ENCODE measurements around the gene CEP68. TPM values are rescaled to one million over a fixed set of nuclear protein-coding genes. Genes with fewer than 3 reads are reported as not detected.

CEP68 gene
- polyA plus RNA-seq, 2 of the 4 experiments (the other 2 are of a cell fraction): 6.8 to 9.2 TPM

DNA sequence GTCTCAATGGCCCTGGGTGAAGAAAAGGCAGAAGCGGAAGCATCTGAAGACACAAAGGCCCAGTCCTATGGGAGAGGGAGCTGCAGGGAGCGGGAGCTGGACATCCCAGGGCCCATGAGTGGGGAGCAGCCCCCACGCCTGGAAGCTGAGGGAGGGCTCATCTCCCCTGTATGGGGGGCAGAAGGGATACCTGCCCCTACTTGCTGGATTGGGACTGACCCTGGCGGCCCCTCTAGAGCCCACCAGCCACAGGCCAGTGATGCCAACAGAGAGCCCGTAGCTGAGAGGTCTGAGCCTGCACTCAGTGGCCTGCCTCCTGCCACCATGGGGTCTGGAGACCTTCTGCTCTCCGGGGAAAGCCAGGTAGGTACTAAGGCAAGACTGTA lies 13.2 kb downstream of the CEP68 start:
- Histone ChIP-seq H3K4me1 (peaks cover 45% of the 10 kb centered on the region), H3K4me2 (no peak overlapping the region), H3K27ac (peak overlapping the region; percentile 56 to 58; a peak in 5 of 6 replicates), H3K4me3 (no peak overlapping the region), H3K9me3 (no peaks in the 10 kb centered on the region)
- TF ChIP-seq SREBF2 (IDR thresholded peaks at IDR 0.05) (no peak), HDAC2 (IDR thresholded peaks at IDR 0.05) (no peak), PBX3 (IDR thresholded peaks at IDR 0.05) (no peak), FOSB (CRISPR knock-in tag; IDR thresholded peaks at IDR 0.05) (no peak), NFE2L2 (conservative IDR thresholded peaks at IDR 0.05; ENCODE audit: low read length) (no peak), MYC (IDR thresholded peaks at IDR 0.05; ENCODE audit: borderline replicate concordance, low read length) (no peak)
- no peak for FAIRE-seq
- ATAC-seq: no peak
- no peak for DNase-seq (ENCODE audit: low read depth in 1 of 2, low spot score in 1 of 2)
- 92% methylated on average over 6 of the region's 6 CpGs for WGBS (ENCODE audit: missing lambda C conversion rate)
- CTCF ChIA-PET: interaction anchor here (1.3 to 7.3 kb wide), 5 partner anchors 9 to 118 kb away, joined by 4 to 69 read pairs (median 7); partner anchors contain the start of genes CEP68 and RAB1A
- POLR2A ChIA-PET: interaction anchor here (1.7 kb wide), 1 partner anchor 13 kb away, joined by 7 read pairs; the partner anchor contains the start of gene CEP68

DNA sequence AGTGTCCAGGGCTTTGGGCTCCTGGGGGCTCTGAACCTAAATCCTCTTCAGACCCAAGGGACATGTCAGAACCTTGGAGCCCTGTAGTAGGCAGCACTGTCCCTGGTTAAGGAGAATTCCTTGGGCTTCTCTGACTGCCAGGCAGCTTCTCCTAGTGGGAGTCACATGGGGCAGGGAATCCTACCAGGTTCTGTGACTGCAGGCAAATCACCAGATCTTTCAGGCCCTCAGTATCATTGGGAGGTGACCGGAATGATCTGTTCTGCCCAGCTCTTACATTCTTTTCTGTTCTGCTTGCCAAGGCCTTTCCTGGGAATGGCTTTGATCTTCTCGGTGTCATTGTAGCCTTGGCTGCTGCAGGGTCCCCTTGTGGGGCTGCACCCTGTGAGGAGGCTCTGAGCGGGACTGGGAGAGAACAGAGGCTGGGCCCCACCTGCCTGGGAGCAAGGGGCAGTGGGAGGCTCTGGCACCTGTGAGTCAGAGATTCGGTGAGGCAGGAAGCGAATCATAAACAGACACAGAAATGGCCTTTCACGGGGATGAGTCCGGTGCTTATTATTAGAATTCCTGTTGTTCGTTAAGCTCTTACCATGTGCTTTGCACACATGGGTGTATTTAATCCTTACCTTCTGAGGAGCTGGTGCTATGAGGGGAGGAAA lies 14.1 kb downstream of the CEP68 start:
- ChIA-PET CTCF (interaction anchor here (0.7 to 7.3 kb wide), 11 partner anchors 10 to 117 kb away, joined by 3 to 69 read pairs (median 4); partner anchors contain the start of genes CEP68 and RAB1A), POLR2A (interaction anchor here (1.7 to 1.8 kb wide), 2 partner anchors 14 to 157 kb away, joined by 6 to 7 read pairs; partner anchors contain the start of genes ACTR2 and CEP68)
- H3K4me2 ChIP-seq: peak overlapping the region; percentile 20
- TF ChIP-seq ELK1 (IDR thresholded peaks at IDR 0.05; ENCODE audit: low read depth, low read length): no peak
- TF ChIP-seq, protein P1, sequence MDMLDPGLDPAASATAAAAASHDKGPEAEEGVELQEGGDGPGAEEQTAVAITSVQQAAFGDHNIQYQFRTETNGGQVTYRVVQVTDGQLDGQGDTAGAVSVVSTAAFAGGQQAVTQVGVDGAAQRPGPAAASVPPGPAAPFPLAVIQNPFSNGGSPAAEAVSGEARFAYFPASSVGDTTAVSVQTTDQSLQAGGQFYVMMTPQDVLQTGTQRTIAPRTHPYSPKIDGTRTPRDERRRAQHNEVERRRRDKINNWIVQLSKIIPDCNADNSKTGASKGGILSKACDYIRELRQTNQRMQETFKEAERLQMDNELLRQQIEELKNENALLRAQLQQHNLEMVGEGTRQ (IDR thresholded peaks at IDR 0.05): 0 out of 2 replicates have a peak, but pooled peaks have one; percentile 14
- ATAC-seq: peak; percentile 44 to 62
- peak overlapping the region; percentile 3 to 58; a peak in 4 of 6 replicates for H3K27ac ChIP-seq
- peak in 1 of 2 experiments; percentile 50 for DNase-seq (ENCODE audit: low read depth in 1 of 2, low spot score in 1 of 2)
- no peak for FAIRE-seq
- H3K9me3 ChIP-seq: no peaks in the 10 kb centered on the region
- H3K4me3 ChIP-seq: no peak overlapping the region
- 55% methylated on average over 8 of the region's 8 CpGs for WGBS (ENCODE audit: missing lambda C conversion rate)
- H3K4me1 ChIP-seq: peaks cover 36% of the 10 kb centered on the region

GRCh38 chr2:65070856-65071255 lies 14.6 kb downstream of the CEP68 start:
- ATAC-seq (peak; percentile 1; a peak in 1 of 6 replicates), FAIRE-seq (no peak), DNase-seq (ENCODE audit: low read depth in 1 of 2, low spot score in 1 of 2) (no peak)
- Histone ChIP-seq H3K9me3 (no peaks in the 10 kb centered on the region), H3K27ac (peak overlapping the region; percentile 3 to 58; a peak in 3 of 6 replicates), H3K4me3 (no peak overlapping the region), H3K4me1 (peaks cover 31% of the 10 kb centered on the region), H3K4me2 (peak overlapping the region; percentile 20)
- 89% methylated on average over 6 of the region's 6 CpGs for WGBS (ENCODE audit: missing lambda C conversion rate)
- POLR2A ChIA-PET: interaction anchor here (0.7 to 2.5 kb wide), 4 partner anchors 14 to 157 kb away, joined by 3 to 13 read pairs (median 6); partner anchors contain the start of genes ACTR2, CEP68 and RAB1A
- TF ChIP-seq RARB (CRISPR knock-in tag; IDR thresholded peaks at IDR 0.05) (no peak), KDM1A (IDR thresholded peaks at IDR 0.05; ENCODE audit: low read depth) (no peak), HES2 (IDR thresholded peaks at IDR 0.05) (no peak), SREBF2 (IDR thresholded peaks at IDR 0.05) (no peak), ZC3H11A (IDR thresholded peaks at IDR 0.05) (no peak), HDAC2 (IDR thresholded peaks at IDR 0.05) (no peak), ZFP36 (IDR thresholded peaks at IDR 0.05; ENCODE audit: borderline replicate concordance, partially characterized antibody) (no peak), ESRRA (IDR thresholded peaks at IDR 0.05; ENCODE audit: borderline replicate concordance, low read length) (no peak), RFX5 (IDR thresholded peaks at IDR 0.05) (no peak), ELK1 (IDR thresholded peaks at IDR 0.05; ENCODE audit: low read depth, low read length) (no peak), CHD4 (IDR thresholded peaks at IDR 0.05; ENCODE audit: borderline replicate concordance) (no peak), CEBPB (IDR thresholded peaks at IDR 0.05) (no peak), NPAS2 (CRISPR knock-in tag; IDR thresholded peaks at IDR 0.05; ENCODE audit: borderline replicate concordance) (no peak), ZNF302 (CRISPR knock-in tag; IDR thresholded peaks at IDR 0.05) (no peak), POLR2AphosphoS2 (conservative IDR thresholded peaks at IDR 0.05; ENCODE audit: low read length) (no peak), TFCP2L1 (CRISPR knock-in tag; IDR thresholded peaks at IDR 0.05) (no peak)
- TF ChIP-seq, protein P2, sequence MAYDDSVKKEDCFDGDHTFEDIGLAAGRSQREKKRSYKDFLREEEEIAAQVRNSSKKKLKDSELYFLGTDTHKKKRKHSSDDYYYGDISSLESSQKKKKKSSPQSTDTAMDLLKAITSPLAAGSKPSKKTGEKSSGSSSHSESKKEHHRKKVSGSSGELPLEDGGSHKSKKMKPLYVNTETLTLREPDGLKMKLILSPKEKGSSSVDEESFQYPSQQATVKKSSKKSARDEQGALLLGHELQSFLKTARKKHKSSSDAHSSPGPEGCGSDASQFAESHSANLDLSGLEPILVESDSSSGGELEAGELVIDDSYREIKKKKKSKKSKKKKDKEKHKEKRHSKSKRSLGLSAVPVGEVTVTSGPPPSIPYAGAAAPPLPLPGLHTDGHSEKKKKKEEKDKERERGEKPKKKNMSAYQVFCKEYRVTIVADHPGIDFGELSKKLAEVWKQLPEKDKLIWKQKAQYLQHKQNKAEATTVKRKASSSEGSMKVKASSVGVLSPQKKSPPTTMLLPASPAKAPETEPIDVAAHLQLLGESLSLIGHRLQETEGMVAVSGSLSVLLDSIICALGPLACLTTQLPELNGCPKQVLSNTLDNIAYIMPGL (CRISPR knock-in tag; IDR thresholded peaks at IDR 0.05; ENCODE audit: borderline replicate concordance): no peak
- TF ChIP-seq, protein P3, sequence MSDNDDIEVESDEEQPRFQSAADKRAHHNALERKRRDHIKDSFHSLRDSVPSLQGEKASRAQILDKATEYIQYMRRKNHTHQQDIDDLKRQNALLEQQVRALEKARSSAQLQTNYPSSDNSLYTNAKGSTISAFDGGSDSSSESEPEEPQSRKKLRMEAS (IDR thresholded peaks at IDR 0.05): no peak
- CTCF ChIA-PET: interaction anchor here (0.6 to 7.3 kb wide), 14 partner anchors 7 to 116 kb away, joined by 3 to 69 read pairs (median 4); partner anchors contain the start of gene CEP68

Measured in A549 (cell line).